GM18511 (cell line): ENCODE measurements around the gene CASS4.

Experiments
- ATAC-seq: cut with Tn5 transposase; IDR thresholded peaks from one replicate; pipeline ENCODE4 v1.9.1; 2021; ENCODE audit warnings: mild to moderate bottlenecking, moderate library complexity; ENCODE audit not compliant: unreplicated experiment

The CASS4 gene

DNA sequence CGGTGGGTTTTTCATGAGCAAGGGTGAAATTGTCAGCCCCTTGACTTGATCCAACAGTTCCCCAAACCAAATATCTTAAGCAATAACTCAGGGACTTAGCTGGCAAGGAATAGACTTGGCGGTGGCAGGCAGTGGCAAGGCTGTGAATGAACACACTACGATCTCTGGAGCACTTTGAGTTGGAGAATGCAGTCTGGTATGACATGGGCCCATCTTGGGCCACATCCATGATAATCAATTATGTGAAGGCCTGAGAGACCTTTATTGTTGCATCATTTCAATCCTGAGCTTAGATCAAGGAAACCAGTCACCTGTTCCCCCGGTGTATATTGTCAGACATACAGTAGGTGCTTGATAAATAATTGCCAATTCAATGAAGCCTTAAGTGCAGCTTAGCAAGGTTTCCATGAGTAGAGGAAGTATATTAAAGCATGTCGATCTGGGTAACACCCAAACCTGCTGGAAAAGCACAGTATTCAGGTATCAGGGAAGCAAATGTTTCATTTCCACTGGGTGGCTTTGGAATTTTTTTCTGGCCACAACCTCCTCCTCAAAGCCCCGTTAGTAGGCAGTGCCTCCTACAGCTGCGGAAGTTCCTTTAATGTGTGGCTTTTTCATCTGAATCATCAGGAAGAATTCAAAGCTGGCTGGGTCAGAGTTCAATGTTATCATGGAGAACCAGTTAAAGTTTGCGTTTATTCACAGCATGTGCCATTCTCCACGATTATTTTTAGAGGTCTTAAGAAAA lies 10.2 kb downstream of the CASS4 start:
- no peak for ATAC-seq

DNA sequence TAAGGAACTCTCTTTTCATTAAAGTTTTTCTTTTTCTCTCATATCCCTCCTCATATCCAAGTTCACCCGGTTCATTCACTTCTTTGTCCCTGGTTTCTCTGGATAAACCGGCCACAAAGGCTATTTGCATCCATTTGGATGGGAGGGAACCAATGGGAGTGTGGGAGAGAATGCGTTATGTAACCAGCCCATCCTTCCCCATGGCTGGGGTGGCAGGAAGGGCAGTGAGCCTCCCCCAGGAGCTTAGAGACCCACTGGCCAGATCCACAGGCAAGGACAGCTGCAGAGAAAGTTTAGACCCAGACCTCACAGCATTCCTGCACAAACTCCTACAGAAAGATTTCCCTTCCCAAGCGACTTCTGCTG lies 10.7 kb downstream of the CASS4 start:
- no peak for ATAC-seq

- ATAC-seq, result no peak
These were observed 11.2 kb downstream of the CASS4 start for GRCh38 chr20:56423211-56423610.

DNA sequence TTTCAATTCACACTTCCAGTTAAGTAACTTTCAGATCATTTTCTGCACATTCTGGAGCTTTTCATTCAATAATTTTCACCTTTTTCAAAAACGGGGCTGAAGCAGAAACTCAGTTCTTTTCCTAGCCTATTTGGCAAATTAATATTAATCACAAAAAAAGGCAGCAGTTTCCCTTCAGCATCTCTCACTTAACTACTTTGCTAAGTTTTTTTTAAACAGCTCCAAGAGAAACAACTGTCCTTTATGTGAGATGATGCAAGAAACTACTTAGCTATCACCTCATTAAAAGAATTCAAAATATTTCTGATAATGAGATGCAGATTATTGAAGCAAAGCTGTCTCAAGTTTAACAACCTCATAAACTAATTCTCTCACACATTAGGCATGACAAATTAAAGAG lies 11.8 kb downstream of the CASS4 start:
- no peak for ATAC-seq

- no peak for ATAC-seq
These were observed 12.9 kb downstream of the CASS4 start for GRCh38 chr20:56424931-56425330.

GRCh38 chr20:56426026-56426425 lies 14.0 kb downstream of the CASS4 start:
- ATAC-seq, result no peak

GRCh38 chr20:56426926-56427325 lies 14.9 kb downstream of the CASS4 start:
- ATAC-seq, result no peak

- no peak for ATAC-seq
These were observed 15.7 kb downstream of the CASS4 start for GRCh38 chr20:56427797-56428196.

- ATAC-seq, result no peak
These were observed 16.4 kb downstream of the CASS4 start for GRCh38 chr20:56428410-56428809.

DNA sequence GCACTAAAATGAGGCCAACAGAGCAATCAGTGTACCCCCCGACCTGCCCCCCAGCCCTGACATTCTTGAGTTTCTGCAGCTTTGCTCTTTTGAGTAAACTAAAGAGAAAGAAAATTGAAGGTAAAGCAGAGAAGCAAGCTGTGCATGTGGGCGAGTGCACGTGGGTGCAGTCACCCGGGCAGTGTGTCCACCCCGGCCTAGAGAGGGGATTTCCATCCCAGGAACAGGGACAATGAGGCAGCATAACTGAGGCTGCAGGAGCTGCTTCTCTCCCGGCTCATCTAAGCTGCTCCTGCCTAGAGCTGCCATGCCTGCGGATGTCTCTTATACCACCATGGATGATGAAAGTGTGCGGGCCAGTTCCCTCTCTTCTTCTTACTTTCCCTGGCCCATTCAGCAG lies 16.8 kb downstream of the CASS4 start:
- no peak for ATAC-seq

- peak; percentile 45 for ATAC-seq
These were observed 17.4 kb downstream of the CASS4 start for GRCh38 chr20:56429502-56429901.

GRCh38 chr20:56429941-56430340 lies 17.9 kb downstream of the CASS4 start:
- peak; percentile 7 for ATAC-seq

- ATAC-seq, result no peak
These were observed 18.4 kb downstream of the CASS4 start for GRCh38 chr20:56430461-56430860.

GRCh38 chr20:56430957-56431356 lies 18.9 kb downstream of the CASS4 start:
- no peak for ATAC-seq

DNA sequence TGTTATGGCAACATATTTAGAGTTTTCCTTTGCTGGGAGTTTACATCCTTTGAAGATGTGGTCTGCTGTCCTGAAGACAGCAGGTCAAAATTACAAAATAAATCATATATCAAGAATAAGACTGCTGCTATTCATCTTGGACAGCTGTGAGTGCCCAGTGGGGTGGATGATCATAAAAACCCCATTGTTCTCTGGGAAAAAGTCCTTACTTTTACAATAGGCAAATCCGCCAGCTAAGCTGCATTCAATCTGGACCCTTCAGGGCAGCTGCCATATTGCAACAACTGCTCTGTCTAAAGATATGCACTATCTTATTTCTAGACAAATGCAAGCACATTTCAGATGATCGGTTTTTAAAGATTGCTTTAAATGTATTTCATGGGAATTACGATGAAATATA lies 19.4 kb downstream of the CASS4 start:
- no peak for ATAC-seq

- ATAC-seq, result no peak
These were observed 21.3 kb downstream of the CASS4 start for GRCh38 chr20:56433221-56433879.

- no peak for ATAC-seq
These were observed 21.8 kb downstream of the CASS4 start for GRCh38 chr20:56433880-56434255.

GRCh38 chr20:56437196-56437960 lies 25.3 kb downstream of the CASS4 start:
- no peak for ATAC-seq

GRCh38 chr20:56438284-56438683 lies 26.2 kb downstream of the CASS4 start:
- ATAC-seq, result no peak

- peak; percentile 23 for ATAC-seq
These were observed 27.8 kb downstream of the CASS4 start for GRCh38 chr20:56439771-56440291.

GRCh38 chr20:56440346-56441007 lies 28.4 kb downstream of the CASS4 start:
- ATAC-seq, result peak; percentile 82
